ENCODE results near the gene ANKS1B.
"Not testable (repeated sequence)": the region's sequence is repeated elsewhere in the genome, so short reads cannot be mapped to it uniquely, and the experiment has no call there.

Gene ANKS1B

DNA sequence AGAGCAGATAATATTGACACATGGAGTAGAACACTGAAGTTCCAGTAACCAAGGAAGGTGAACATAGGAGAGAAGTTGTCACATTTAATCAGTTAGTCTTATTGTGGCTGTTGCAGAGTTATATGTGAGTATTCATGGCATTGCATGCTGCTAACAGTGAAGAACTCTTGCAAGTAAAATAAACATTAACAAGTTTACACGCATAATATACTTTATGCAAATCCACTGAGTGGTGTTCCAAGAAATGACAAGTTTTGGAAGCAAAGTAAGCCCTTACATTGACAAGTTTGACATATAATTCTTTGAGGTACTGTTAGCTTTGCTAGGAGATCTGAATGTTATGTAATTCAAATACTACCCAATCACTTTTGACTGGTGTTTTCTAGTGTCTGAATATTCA lies 125.6 kb downstream of the ANKS1B start:
- no peak for DNase-seq

DNA sequence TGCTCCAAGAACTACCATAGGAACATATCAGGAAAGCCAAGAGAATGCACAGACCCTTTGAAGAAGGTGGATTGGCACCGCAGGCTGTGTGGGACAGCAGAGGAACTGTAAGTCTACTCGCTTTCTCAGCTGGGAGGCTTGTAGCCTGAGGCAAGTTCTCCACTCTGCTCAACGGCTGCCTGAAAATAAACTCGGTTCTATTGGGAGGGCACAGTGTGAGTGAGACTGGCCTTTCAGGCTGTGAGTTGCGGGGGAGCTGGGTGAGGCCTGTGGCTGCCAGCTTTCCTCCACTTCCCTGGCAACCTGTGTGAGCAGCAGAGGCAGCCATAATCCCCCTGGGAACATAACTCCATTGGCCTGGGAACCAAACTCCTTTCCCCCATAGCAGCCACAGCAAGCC lies 132.1 kb downstream of the ANKS1B start:
- no peak for DNase-seq

GRCh38 chr12:99847936-99848335 lies 136.8 kb downstream of the ANKS1B start:
- DNase-seq: no peak

GRCh38 chr12:99834710-99835109 lies 150.0 kb downstream of the ANKS1B start:
- DNase-seq: no peak

DNA sequence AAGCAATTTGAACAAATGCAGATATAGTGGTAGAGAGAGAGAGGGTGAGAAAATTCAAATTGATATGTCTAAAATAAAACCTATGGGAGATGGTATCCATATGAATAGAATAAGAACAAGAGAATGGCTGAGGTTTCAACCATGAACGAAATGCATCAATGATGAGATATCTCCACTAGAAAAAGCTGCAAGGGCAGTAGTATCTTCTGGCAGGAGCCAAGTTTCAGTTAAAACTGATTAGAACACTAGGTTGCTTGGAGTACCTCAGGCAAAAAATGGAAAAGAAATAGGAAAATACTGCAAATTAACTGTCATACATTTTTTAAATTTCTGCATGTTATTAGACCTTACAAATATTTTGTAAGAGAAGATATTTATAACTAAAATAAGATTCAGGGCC lies 151.3 kb downstream of the ANKS1B start:
- DNase-seq: no peak

DNA sequence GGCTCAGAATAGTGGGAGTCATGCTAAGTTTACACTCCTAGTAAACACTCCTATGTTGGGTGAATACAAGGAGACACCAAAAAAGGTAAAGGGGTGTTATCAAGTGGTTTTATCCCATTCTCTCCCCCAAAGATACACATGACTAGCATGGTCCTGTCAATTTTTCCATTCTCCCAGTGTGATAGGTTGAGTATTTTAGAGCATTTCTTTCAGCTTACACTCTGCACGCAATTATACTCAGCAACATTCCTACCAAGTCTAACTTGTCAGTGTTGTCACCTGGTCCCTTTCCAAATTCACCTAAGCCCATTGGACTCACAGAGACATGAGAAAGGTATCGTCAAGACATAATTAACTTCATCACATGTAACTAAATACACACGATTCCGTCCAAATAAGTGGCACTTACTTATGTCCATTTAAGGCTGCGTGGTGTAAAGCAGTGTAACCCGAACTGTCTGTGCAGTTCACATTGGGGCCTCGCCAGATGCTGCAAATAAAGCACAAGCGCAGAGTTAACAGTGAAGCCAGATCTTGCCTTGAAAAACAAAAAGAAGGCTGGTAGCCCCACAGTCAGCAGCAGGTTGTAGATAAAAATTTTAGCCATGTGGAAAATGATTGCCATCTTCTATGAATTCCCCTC lies 159.7 kb downstream of the ANKS1B start:
- DNase-seq: no peak

- no peak for DNase-seq
Observed at GRCh38 chr12:99822273-99822672, 162.5 kb downstream of the ANKS1B start.

DNA sequence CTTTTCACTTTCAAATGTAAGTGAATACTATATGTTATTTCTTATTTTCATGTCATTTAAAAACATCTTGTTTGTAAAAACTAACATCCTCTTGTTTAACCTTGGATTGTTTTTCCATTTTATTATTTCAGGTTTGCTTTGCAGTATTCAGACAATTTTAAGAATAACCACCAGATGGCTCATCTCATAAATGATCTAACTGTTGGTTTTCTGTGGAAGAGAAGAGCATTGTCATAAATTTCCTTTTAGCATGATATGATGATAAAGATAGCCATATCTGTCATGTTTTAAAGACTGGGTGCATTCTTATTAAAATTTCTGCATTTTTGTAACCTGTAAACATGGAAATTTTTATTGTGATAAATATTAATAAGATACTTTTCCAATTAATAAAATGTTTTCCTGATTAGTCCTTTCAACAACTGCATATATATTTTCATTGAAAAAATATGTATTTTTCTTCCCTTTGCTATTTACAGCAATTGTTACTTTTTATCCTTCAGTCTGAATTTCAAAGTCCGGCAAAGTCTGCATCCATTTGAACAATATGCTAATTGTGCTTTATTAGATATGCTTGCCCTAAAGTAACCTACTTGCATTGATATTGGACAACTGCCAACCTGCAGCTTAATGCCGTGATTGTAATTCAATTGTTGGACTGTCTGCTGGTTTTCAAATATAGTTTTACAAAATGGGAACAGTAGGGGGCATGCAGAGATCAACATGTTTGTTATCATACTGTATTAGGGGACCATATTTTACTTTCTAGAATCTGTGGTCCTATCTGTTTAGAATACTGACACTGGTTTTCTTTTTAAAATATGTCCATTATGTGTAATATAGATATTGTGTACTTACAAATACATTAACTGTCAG lies 173.8 kb downstream of the ANKS1B start:
- DNase-seq: no peak

DNA sequence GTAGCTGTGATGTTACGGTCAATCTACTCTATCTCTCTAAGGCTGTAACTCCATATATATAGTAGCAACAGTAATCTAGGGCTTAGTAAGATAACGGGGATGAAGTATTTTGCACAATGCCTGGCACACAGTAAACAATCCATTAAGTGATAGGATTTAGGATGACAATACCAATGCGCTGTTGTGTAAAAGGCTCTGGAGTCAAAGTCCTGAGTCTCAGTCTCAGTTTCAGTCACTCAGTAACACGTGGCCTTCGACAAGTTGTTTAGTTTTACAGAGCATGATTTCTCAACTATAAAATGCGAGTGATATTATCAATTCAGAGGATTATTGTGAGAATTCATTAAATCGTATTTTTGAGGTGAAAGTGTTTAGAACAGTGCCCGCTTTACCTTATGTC lies 174.8 kb downstream of the ANKS1B start:
- DNase-seq: no peak

DNA sequence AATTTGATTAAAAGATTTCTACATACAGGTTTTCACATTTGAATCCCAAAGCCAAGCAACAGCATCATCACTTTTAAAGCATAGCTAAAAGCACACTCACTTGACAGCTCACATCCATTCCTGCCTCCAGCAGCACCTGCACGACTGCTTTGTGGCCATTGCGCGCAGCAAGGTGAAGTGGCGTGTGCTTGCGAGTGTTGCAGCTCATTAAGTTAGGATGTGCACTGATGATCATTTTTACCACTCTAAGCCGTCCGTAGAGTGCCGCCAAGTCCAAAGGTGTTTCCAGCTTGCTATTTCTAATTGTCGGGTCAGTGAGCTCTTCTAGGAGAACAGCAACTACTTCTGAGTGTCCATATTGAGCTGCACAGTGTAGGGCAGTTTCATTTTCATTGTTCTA lies 178.4 kb downstream of the ANKS1B start:
- DNase-seq: no peak

DNA sequence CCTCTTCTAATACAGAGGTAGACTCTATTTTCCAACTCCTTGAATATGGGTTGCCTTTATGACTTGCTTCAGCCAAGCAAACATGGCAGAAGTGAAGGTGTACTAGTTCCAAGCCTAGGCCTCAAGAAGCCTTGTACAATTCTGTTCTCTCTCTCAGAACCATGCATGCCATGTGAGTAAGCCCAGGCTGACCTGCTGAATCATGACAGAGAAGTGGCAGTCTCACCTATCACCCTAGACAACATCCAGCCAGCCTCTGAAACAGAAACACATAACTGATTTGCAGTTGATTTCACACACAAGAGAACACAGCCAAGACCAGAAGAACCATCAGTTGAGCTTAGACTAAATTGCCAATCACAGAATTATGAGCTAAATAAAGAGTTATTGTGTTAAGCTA lies 180.0 kb downstream of the ANKS1B start:
- no peak for DNase-seq

DNA sequence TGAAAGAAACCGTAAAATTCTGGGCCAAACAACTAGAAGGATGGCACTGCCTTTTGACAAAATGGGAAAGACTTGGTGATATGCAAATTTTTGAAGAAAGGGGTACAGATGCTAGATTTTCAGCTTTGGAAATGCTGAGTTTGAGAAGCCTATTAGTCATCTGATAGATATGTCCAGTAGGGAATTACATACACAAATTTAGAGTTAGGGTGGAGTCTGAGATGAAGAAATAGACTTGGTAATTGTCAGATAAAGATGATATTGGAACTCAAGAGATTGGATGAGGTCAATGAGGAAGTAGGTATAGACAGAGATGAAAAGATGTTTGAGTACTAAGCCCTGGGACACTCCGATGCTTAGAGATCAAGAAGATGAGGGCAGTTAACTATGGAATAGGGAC lies 184.1 kb downstream of the ANKS1B start:
- DNase-seq: no peak

- DNase-seq: not testable (repeated sequence)
Observed at GRCh38 chr12:99797931-99798330, 186.8 kb downstream of the ANKS1B start.

DNA sequence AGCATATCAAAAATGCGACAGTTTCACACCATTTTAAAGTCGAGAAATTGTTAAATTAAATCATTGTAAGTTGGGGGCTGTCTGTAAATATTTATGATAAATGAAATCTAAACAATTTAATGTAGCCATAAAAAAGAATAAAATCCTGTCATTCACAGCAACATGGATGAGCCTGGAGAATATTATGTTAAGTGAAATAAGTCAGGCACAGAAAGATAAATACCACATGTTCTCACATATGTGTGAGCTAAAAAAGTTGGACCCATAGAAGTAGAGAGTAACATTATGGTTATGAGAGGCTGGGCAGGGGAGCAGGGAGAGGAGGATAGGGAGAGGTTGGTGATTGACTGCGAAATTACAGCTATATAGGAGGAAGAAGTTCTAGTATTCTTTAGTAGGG lies 201.3 kb downstream of the ANKS1B start:
- no peak for DNase-seq

- DNase-seq: peak; percentile 37
Observed at GRCh38 chr12:99772274-99772673, 212.5 kb downstream of the ANKS1B start.

DNA sequence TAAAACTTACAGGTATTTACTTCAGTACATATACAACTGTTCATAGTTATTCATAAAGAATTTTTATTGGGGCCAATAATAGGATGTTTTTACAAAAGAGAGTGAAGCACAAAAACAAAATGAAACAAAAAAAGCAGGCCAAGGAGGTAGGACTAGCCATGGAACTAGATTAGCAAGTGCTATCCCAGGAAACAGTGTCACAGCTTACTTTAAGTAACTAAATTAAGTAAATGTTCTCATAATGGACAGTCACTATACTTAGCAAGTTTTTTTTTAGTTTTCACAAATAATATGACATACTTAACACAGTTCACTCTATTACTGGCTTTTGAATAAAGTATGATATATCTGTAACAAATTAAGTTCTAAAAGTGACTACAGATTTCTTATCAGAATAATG lies 213.1 kb downstream of the ANKS1B start:
- DNase-seq: no peak

DNA sequence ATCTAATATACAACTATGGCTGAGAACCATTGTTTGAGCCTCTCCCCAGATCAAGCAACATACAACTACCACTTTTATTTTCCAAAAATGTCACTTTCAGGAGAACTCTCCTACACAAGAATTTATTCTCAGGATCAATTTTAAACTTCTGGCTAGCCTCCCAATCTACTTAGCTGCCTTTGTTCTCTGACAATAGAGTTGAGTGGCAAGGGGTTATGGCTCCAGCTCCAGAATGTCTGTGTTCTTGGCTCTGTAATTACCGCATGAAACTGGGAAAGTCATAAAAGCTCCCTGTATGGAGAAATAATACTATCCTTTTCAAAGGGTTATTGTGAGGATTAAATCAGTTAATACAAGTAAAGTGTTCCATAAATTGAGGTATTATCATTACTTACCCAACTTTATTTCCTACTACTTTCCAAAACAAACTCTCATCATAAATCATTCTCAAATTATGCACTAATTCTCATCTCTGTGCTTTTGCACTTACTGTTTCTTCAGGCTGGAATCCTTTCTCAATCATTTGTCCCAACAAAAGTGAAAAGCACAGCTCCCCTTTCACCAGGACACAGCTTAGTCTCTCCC lies 215.2 kb downstream of the ANKS1B start:
- DNase-seq: no peak

GRCh38 chr12:99768758-99769157 lies 216.0 kb downstream of the ANKS1B start:
- no peak for DNase-seq

DNA sequence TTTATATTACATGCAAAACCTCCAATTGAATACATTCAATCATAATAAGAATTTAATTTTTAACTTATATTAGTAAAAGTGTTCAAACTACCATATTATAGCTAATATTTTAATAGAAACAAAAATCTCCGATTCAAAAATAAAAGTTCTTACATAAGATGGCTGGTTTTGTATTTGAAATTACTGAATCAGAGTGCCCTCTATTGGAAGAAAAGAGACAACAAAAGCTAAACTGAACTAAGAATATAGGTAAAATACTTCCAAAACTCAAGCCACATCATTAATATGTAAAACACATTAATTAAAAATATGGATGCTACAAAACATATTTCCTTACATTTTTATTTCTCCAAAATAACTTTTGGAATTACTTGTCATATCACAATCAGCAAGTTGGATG lies 216.9 kb downstream of the ANKS1B start:
- DNase-seq: peak; percentile 15

- no peak for DNase-seq
Observed at GRCh38 chr12:99766408-99766807, 218.3 kb downstream of the ANKS1B start.

- no peak for DNase-seq
Observed at GRCh38 chr12:99765469-99766114, 219.1 kb downstream of the ANKS1B start.

DNA sequence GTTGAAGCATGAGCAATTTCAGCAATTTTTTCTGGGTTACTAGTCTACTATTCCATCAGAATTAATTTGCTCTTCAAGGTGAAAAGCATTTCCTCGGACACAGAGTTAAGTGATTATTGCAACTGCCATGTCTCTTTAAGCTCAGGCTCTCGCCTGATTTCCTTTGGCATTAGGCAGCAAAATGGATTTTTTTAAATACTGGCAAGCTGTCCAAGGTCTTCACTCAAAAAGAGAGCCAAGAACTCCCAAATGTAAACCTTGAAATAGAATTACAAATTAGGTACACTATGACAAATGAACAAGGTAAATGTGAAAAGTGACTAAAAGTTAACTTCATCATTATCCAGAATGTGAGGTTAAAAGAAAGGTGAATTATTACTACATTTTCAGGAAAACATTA lies 225.3 kb downstream of the ANKS1B start:
- DNase-seq: no peak

GRCh38 chr12:99758997-99759396 lies 225.7 kb downstream of the ANKS1B start:
- no peak for DNase-seq

DNA sequence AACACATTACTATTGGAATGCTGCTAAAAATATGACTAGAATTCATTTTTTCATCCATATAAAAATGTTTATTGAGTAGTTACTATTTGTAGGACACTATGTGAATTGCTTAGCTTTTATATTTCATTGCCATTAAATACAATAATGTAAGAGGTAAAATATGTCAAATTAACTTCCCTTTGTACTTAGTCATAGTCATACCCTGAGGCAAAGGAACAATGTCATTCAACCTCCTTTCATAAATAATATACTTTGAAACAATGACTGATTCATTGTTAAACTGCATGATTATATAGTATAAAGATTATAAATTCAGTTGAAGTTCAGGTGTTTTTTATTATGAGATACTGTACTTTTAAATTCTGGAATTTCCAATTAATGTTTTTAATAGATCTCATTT lies 232.0 kb downstream of the ANKS1B start:
- DNase-seq: no peak
